ENCODE results near the gene GH1. TPM values are rescaled to one million over a fixed set of nuclear protein-coding genes. Genes with fewer than 3 reads are reported as not detected.
A peak's percentile ranks its signal among the peaks of the same experiment; 100 is the strongest.
"Not testable (repeated sequence)": the region's sequence is repeated elsewhere in the genome, so short reads cannot be mapped to it uniquely, and the experiment has no call there.

Gene GH1
- total RNA-seq, 1 experiment from 2014 or later: not detected

GRCh38 chr17:63903787-63904201 lies 14.8 kb downstream of the GH1 start:
- H3K4me1 Mint-ChIP-seq (ENCODE audit: insufficient read depth, unreplicated experiment); H3K4me3 Mint-ChIP-seq (ENCODE audit: unreplicated experiment); POLR2A ChIA-PET; H3K27ac Mint-ChIP-seq (ENCODE audit: low read depth, unreplicated experiment); H3K36me3 Mint-ChIP-seq (ENCODE audit: insufficient read depth, unreplicated experiment); intact Hi-C loops (cut with micrococcal nuclease); BruUV-seq (replicated peaks); H3K9me3 Mint-ChIP-seq (ENCODE audit: unreplicated experiment): not testable (repeated sequence)
- peak; percentile 27 for DNase-seq (ENCODE audit: unreplicated experiment)
- CTCF ChIA-PET: interaction anchor here (0.6 to 2.6 kb wide), 11 partner anchors 8 to 272 kb away, joined by 3 to 12 read pairs (median 4); partner anchors contain the start of gene CSHL1
- peaks cover 42% of the 10 kb centered on the region for H3K27me3 Mint-ChIP-seq (ENCODE audit: insufficient read depth, unreplicated experiment)
- TF ChIP-seq CTCF (IDR thresholded peaks at IDR 0.05; ENCODE audit: unreplicated experiment): peak; percentile 30

GRCh38 chr17:63901971-63902370 lies 16.7 kb downstream of the GH1 start:
- BruUV-seq (replicated peaks); intact Hi-C loops (cut with micrococcal nuclease); H3K27ac Mint-ChIP-seq (ENCODE audit: low read depth, unreplicated experiment); H3K36me3 Mint-ChIP-seq (ENCODE audit: insufficient read depth, unreplicated experiment); DNase-seq (ENCODE audit: unreplicated experiment); H3K4me3 Mint-ChIP-seq (ENCODE audit: unreplicated experiment); POLR2A ChIA-PET; H3K4me1 Mint-ChIP-seq (ENCODE audit: insufficient read depth, unreplicated experiment); H3K9me3 Mint-ChIP-seq (ENCODE audit: unreplicated experiment): not testable (repeated sequence)
- CTCF ChIA-PET: interaction anchor here (0.6 to 2.6 kb wide), 9 partner anchors 11 to 231 kb away, joined by 3 to 11 read pairs (median 4); no protein-coding TSS in a partner anchor
- H3K27me3 Mint-ChIP-seq (ENCODE audit: insufficient read depth, unreplicated experiment): peaks cover 38% of the 10 kb centered on the region

GRCh38 chr17:63898899-63899798 lies 19.5 kb downstream of the GH1 start:
- peaks cover 42% of the 10 kb centered on the region for H3K27me3 Mint-ChIP-seq (ENCODE audit: insufficient read depth, unreplicated experiment)
- H3K4me3 Mint-ChIP-seq (ENCODE audit: unreplicated experiment); H3K9me3 Mint-ChIP-seq (ENCODE audit: unreplicated experiment); H3K36me3 Mint-ChIP-seq (ENCODE audit: insufficient read depth, unreplicated experiment); intact Hi-C loops (cut with micrococcal nuclease); BruUV-seq (replicated peaks); H3K4me1 Mint-ChIP-seq (ENCODE audit: insufficient read depth, unreplicated experiment); H3K27ac Mint-ChIP-seq (ENCODE audit: low read depth, unreplicated experiment); POLR2A ChIA-PET: not testable (repeated sequence)
- CTCF ChIA-PET: interaction anchor here (1.2 to 1.9 kb wide), 2 partner anchors 9 to 234 kb away, joined by 3 to 10 read pairs; no protein-coding TSS in a partner anchor
- peak; percentile 65 for DNase-seq (ENCODE audit: unreplicated experiment)

GRCh38 chr17:63896524-63897354 lies 21.9 kb downstream of the GH1 start, which contains the start of gene CSH1:
CSH1 (minus strand) TSS chr17:63896574; CDS start chr17:63896511, 63 bp downstream.
- H3K4me1 Mint-ChIP-seq (ENCODE audit: insufficient read depth, unreplicated experiment); H3K4me3 Mint-ChIP-seq (ENCODE audit: unreplicated experiment); DNase-seq (ENCODE audit: unreplicated experiment); H3K27ac Mint-ChIP-seq (ENCODE audit: low read depth, unreplicated experiment); intact Hi-C loops (cut with micrococcal nuclease); BruUV-seq (replicated peaks); H3K9me3 Mint-ChIP-seq (ENCODE audit: unreplicated experiment); H3K36me3 Mint-ChIP-seq (ENCODE audit: insufficient read depth, unreplicated experiment); CTCF ChIA-PET: not testable (repeated sequence)
- POLR2A ChIA-PET: interaction anchor here (0.7 kb wide), 1 partner anchor 386 kb away, joined by 3 read pairs; no protein-coding TSS in a partner anchor
- H3K27me3 Mint-ChIP-seq (ENCODE audit: insufficient read depth, unreplicated experiment): peaks cover 46% of the 10 kb centered on the region

- H3K9me3 Mint-ChIP-seq (ENCODE audit: unreplicated experiment); H3K4me1 Mint-ChIP-seq (ENCODE audit: insufficient read depth, unreplicated experiment); POLR2A ChIA-PET; intact Hi-C loops (cut with micrococcal nuclease); H3K27ac Mint-ChIP-seq (ENCODE audit: low read depth, unreplicated experiment); CTCF ChIA-PET; DNase-seq (ENCODE audit: unreplicated experiment); H3K36me3 Mint-ChIP-seq (ENCODE audit: insufficient read depth, unreplicated experiment); H3K4me3 Mint-ChIP-seq (ENCODE audit: unreplicated experiment); BruUV-seq (replicated peaks): not testable (repeated sequence)
- H3K27me3 Mint-ChIP-seq (ENCODE audit: insufficient read depth, unreplicated experiment): peaks cover 30% of the 10 kb centered on the region
Observed at GRCh38 chr17:63894821-63895220, 23.8 kb downstream of the GH1 start.

- BruUV-seq (replicated peaks); H3K9me3 Mint-ChIP-seq (ENCODE audit: unreplicated experiment): not testable (repeated sequence)
Observed at GRCh38 chr17:63894021-63894420, 24.6 kb downstream of the GH1 start.

GRCh38 chr17:63892316-63893037 lies 26.2 kb downstream of the GH1 start:
- BruUV-seq (replicated peaks); H3K27ac Mint-ChIP-seq (ENCODE audit: low read depth, unreplicated experiment); H3K4me1 Mint-ChIP-seq (ENCODE audit: insufficient read depth, unreplicated experiment); POLR2A ChIA-PET; H3K4me3 Mint-ChIP-seq (ENCODE audit: unreplicated experiment); H3K36me3 Mint-ChIP-seq (ENCODE audit: insufficient read depth, unreplicated experiment); intact Hi-C loops (cut with micrococcal nuclease); H3K9me3 Mint-ChIP-seq (ENCODE audit: unreplicated experiment): not testable (repeated sequence)
- peak; percentile 21 for DNase-seq (ENCODE audit: unreplicated experiment)
- CTCF ChIA-PET: interaction anchor here (0.6 to 1.3 kb wide), 4 partner anchors 9 to 276 kb away, joined by 3 to 5 read pairs (median 4); no protein-coding TSS in a partner anchor
- H3K27me3 Mint-ChIP-seq (ENCODE audit: insufficient read depth, unreplicated experiment): peaks cover 30% of the 10 kb centered on the region

More at GRCh38 chr17:63894021-63894420, 24.6 kb downstream of the GH1 start:
- intact Hi-C loops (cut with micrococcal nuclease); H3K36me3 Mint-ChIP-seq (ENCODE audit: insufficient read depth, unreplicated experiment); H3K4me3 Mint-ChIP-seq (ENCODE audit: unreplicated experiment); POLR2A ChIA-PET; H3K27ac Mint-ChIP-seq (ENCODE audit: low read depth, unreplicated experiment); DNase-seq (ENCODE audit: unreplicated experiment); H3K4me1 Mint-ChIP-seq (ENCODE audit: insufficient read depth, unreplicated experiment): not testable (repeated sequence)
- CTCF ChIA-PET: interaction anchor here (0.6 kb wide), 2 partner anchors 56 to 60 kb away, joined by 3 to 4 read pairs; no protein-coding TSS in a partner anchor
- H3K27me3 Mint-ChIP-seq (ENCODE audit: insufficient read depth, unreplicated experiment): peaks cover 28% of the 10 kb centered on the region

Data from MCF 10A (cell line).